Activated T-helper 1 cell treated with anti-CD3 and anti-CD28 coated beads, Interleukin-12 subunit alpha, Interleukin-12 subunit beta, Interleukin-2, Interleukin-4 antibody, amounts not matched to agents 30 ng/mL and 10 ng/mL and 1 ng/mL, durations not matched to agents 14 hours and 24 hours and 36 hours (primary cell): ENCODE results near the gene EIF5. TPM values are rescaled to one million over a fixed set of nuclear protein-coding genes. Genes with fewer than 3 reads are reported as not detected.

ENCODE experiments used
- DNase-seq: peaks from one replicate; pipeline ENCODE4 v3.0.0; 2021; ENCODE audit warnings: low spot score
- H3K27ac Mint-ChIP-seq: one replicate; pipeline ENCODE4 v1.8.0; 2021; ENCODE audit warnings: mild to moderate bottlenecking, mixed read lengths
- H3K27me3 Mint-ChIP-seq: one replicate; pipeline ENCODE4 v1.8.0; 2022; ENCODE audit warnings: mild to moderate bottlenecking, moderate library complexity, mixed read lengths; ENCODE audit not compliant: insufficient read depth
- H3K36me3 Mint-ChIP-seq: one replicate; pipeline ENCODE4 v1.8.0; 2021; ENCODE audit warnings: low read depth, mixed read lengths
- H3K4me1 Mint-ChIP-seq: one replicate; pipeline ENCODE4 v1.8.0; 2021; ENCODE audit warnings: low read depth, mixed read lengths
- H3K4me3 Mint-ChIP-seq: one replicate; pipeline ENCODE4 v1.8.0; 2021; ENCODE audit warnings: mild to moderate bottlenecking, moderate library complexity, mixed read lengths
- H3K9me3 Mint-ChIP-seq: one replicate; pipeline ENCODE4 v1.8.0; 2021; ENCODE audit warnings: mixed read lengths
- intact Hi-C: fragments of 100-400 bp; cut with micrococcal nuclease; formaldehyde crosslinking; loops from one replicate; pipeline ENCODE4 v1.15.1; 2024
- total RNA-seq: library from RNA; stranded (reverse); gene quantifications from 2 replicates; pipeline ENCODE4 v1.2.3, GENCODE V29; 2022

The EIF5 gene
- total RNA-seq, 1 donor from 2014 or later = 292 TPM

DNA sequence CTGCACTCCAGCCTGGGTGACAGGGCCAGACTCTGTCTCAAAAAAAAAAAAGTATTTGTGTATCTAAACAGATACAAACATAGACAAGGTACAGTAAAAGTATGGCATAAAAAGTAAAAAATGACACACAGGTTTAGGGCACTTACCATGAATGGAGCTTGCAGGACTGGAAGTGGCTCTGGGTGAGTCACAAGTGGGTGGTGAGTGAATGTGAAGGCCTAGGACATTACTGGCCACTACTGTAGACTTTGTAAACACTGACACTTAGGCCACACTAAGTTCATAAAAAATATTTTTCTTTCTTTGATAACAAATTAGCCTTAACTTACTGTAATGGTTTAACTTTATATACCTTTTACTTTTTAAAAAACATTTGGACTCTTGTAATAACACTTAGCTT, 38.0 kb upstream of the EIF5 start:
- no peaks in the 10 kb centered on the region for H3K9me3 Mint-ChIP-seq
- no peak for DNase-seq
- H3K27ac Mint-ChIP-seq = no peak overlapping the region
- no peaks in the 10 kb centered on the region for H3K36me3 Mint-ChIP-seq
- no peaks in the 10 kb centered on the region for H3K4me1 Mint-ChIP-seq
- intact Hi-C loops = no loop called here
- no peak overlapping the region for H3K4me3 Mint-ChIP-seq
- H3K27me3 Mint-ChIP-seq = peaks cover 11% of the 10 kb centered on the region

DNA sequence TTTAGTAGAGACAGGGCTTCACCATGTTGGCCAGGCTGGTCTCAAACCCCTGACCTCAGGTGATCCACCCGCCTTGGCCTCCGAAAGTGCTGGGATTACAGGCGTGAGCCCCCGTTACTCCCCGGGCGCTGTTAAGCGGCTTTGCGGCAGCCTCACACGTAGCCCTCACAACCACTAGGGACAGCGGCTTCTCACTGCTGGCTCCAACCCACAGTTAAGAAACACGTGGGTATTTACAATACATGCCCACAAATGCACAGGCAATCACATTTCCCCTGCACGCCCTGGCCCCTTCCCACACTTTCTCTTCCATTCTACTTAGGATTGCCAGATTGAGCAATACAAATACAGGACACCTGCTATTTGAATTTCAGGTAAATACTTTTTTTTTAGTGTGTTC, 37.0 kb upstream of the EIF5 start:
- H3K27ac Mint-ChIP-seq = no peak overlapping the region
- no peaks in the 10 kb centered on the region for H3K4me1 Mint-ChIP-seq
- no peak for DNase-seq
- no peak overlapping the region for H3K4me3 Mint-ChIP-seq
- H3K9me3 Mint-ChIP-seq = no peaks in the 10 kb centered on the region
- intact Hi-C loops = no loop called here
- peaks cover 13% of the 10 kb centered on the region for H3K27me3 Mint-ChIP-seq
- H3K36me3 Mint-ChIP-seq = no peaks in the 10 kb centered on the region

DNA sequence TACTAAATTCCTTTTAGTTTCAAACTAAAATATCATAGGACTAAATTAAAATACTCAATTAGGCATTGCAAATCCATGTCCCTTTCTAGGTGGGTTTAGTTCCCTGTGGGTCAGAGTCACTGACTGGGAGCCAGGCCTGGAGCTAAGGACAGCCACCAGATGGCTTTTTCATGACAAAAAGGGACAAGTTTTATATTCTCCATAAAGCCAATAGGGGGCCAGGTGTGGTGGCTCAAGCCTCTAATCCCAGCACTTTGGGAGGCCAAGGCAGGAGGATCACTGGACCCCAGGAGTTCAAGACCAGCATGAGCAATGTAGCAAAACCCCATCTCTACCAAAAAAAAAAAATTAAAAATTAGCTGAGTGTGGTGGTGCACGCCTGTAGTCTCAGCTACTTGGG, 35.4 kb upstream of the EIF5 start:
- no peaks in the 10 kb centered on the region for H3K4me1 Mint-ChIP-seq
- no peaks in the 10 kb centered on the region for H3K36me3 Mint-ChIP-seq
- peaks cover 9% of the 10 kb centered on the region for H3K27me3 Mint-ChIP-seq
- no peak for DNase-seq
- H3K9me3 Mint-ChIP-seq = no peaks in the 10 kb centered on the region
- no peak overlapping the region for H3K4me3 Mint-ChIP-seq
- intact Hi-C loops = no loop called here
- H3K27ac Mint-ChIP-seq = no peak overlapping the region

DNA sequence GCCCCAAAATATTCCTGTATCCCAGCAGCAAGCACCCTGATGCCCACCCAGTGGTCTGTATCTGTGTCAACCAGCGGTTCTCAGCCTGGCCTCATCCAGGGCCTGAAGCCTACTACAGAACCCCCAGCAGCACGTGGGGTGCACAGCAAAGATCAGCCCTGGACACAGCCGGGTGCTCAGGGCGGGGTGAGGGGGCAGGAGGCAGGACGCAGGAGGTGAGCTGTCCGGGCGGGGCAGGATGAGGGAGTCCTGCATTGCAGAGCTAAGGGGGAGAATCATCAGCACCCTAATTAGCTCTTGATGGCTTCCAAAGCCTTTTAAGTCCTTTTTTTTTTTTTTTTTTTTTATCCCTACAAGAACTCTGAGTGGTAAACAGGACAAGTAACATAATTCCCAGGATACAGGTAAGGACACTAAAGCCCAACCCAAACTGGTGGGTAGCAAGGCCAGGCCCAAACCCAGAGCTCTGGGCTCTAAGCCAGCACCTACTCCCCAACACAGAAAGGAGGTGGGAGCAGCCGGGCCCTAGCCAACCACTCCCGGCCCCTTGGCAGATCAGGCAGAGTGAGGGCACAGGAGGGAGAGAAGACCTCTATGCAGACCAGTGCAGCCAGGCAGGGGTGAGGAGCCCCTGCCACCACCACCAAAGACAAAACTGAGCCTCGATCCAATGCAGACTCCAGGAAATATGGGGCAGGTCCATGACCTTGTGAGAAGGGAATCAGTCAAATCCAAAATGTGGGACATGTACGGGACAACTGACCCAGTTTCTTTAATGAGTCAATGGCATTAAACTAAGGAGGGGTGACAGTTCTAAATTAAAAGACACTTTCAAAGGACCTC, 32.3 kb upstream of the EIF5 start:
- Mint-ChIP-seq H3K27me3 (peaks cover 22% of the 10 kb centered on the region), H3K36me3 (no peaks in the 10 kb centered on the region), H3K27ac (no peak overlapping the region), H3K4me1 (no peaks in the 10 kb centered on the region), H3K9me3 (no peaks in the 10 kb centered on the region), H3K4me3 (no peak overlapping the region)
- no peak for DNase-seq
- intact Hi-C loops = no loop called here

DNA sequence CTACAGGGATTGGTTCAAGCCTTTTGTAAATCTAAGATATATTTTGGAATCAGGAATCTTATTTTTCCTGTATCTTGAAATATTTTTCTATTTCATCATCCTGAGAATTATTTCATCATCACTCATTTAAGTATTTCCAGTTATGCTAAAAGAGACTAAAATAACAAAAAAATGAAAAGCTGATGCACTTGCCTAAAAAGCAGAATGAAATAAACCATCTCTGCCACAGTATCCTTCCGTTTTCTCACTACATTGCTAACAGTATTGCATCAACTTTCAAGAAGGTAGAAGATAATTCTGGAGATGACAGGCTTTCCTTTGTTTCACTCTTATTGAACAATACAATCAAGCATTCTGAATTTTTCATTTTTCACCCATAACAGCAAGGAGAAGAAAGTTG, 31.1 kb upstream of the EIF5 start:
- Mint-ChIP-seq H3K27ac (no peak overlapping the region), H3K4me1 (no peaks in the 10 kb centered on the region), H3K36me3 (no peaks in the 10 kb centered on the region), H3K4me3 (no peak overlapping the region), H3K9me3 (no peaks in the 10 kb centered on the region), H3K27me3 (peaks cover 22% of the 10 kb centered on the region)
- intact Hi-C loops = no loop called here
- DNase-seq = no peak

DNA sequence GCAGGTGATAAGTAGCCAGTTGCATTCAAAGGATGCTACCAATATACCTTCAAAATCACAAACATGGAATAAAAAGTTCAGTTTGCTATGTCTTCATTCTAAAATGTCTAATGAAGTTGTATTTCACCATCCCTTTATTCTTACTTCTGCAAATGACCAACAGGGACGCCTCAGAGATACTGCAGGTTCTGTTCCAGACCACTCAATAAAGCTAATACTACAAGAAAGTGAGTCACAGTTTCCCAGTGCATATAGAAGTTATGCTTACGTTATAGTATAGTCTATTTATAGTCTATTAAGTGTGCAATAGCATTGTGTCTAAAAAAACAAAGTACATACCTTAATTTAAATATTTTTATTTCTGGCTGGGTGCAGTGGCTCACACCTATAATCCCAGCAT, 29.3 kb upstream of the EIF5 start:
- no peaks in the 10 kb centered on the region for H3K4me1 Mint-ChIP-seq
- H3K9me3 Mint-ChIP-seq = no peaks in the 10 kb centered on the region
- no peak overlapping the region for H3K27ac Mint-ChIP-seq
- H3K36me3 Mint-ChIP-seq = no peaks in the 10 kb centered on the region
- intact Hi-C loops = no loop called here
- H3K27me3 Mint-ChIP-seq = peaks cover 20% of the 10 kb centered on the region
- no peak overlapping the region for H3K4me3 Mint-ChIP-seq
- DNase-seq = no peak

DNA sequence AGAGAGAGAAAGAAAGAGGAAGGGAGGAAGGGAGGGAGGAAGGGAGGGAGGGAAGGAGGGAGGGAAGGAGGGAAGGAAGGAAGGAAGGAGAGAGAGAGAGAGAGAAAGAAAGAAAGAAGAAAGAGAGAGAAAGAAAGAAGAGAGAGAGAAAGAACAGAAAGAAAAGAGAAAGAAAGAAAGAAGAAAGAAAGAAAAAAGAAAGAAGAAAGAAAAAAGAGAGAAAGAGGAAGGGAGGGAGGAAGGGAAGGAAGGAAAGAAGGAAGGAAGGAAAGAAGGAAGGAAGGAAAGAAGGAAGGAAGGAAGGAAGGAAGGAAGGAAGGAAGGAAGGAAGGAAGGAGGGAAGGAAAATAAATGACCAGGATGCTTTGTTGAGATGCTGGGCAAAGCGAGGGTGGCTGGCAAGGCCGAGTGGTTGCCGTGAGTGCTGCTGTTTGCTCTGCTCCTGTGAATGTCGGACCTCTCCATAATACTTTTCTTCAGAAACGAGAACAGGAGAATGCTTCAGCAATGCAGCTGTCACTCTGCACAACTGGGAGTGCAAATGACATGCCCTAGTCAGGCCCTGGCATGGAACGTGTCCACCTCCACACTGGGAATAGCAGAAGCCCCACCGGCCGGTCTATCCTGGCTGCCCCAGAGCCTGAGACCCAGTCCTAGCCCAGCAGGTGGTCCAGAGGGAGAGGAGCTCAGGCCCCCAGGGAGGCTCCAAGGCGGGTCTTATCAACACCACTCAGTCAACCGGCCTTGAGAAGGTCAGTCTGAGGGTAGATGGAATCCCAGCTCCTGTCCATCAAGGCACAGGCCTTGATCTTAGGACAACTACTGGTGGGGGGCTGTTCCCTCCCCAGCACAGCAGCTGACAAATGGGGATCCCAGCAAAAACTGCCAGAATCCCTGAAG, 25.1 kb upstream of the EIF5 start:
- no peaks in the 10 kb centered on the region for H3K36me3 Mint-ChIP-seq
- no peaks in the 10 kb centered on the region for H3K4me1 Mint-ChIP-seq
- intact Hi-C loops = no loop called here
- no peak overlapping the region for H3K4me3 Mint-ChIP-seq
- H3K27ac Mint-ChIP-seq = no peak overlapping the region
- DNase-seq = no peak
- peaks cover 12% of the 10 kb centered on the region for H3K27me3 Mint-ChIP-seq
- no peaks in the 10 kb centered on the region for H3K9me3 Mint-ChIP-seq

DNA sequence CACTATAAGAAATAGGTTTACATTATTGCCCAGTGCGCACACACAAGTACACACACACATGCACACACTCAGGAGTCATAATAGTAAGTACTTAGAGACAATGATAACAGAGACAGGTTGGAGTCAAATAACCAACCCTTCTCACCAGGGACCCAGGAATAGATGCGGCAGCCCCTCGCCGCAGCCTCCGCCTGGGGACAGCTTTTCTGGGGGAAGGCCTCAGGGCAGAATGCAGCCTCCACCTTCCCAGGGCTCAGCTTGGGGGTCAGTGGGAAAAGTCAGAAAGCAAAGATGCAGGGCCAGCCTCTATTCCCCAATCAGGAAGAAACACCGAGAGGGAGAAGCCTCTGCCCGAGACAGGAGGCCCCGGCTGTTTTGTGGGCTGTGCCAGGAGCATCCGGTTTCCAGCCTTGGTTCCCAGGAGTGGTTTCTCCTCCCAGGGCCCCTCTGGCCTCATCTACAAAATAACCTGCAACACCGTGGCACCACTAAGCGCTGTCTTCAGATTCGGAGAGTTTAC, 23.4 kb upstream of the EIF5 start:
- peaks cover 1% of the 10 kb centered on the region for H3K27me3 Mint-ChIP-seq
- no peak overlapping the region for H3K4me3 Mint-ChIP-seq
- H3K27ac Mint-ChIP-seq = no peak overlapping the region
- H3K4me1 Mint-ChIP-seq = no peaks in the 10 kb centered on the region
- intact Hi-C loops = no loop called here
- no peaks in the 10 kb centered on the region for H3K9me3 Mint-ChIP-seq
- H3K36me3 Mint-ChIP-seq = no peaks in the 10 kb centered on the region
- no peak for DNase-seq

DNA sequence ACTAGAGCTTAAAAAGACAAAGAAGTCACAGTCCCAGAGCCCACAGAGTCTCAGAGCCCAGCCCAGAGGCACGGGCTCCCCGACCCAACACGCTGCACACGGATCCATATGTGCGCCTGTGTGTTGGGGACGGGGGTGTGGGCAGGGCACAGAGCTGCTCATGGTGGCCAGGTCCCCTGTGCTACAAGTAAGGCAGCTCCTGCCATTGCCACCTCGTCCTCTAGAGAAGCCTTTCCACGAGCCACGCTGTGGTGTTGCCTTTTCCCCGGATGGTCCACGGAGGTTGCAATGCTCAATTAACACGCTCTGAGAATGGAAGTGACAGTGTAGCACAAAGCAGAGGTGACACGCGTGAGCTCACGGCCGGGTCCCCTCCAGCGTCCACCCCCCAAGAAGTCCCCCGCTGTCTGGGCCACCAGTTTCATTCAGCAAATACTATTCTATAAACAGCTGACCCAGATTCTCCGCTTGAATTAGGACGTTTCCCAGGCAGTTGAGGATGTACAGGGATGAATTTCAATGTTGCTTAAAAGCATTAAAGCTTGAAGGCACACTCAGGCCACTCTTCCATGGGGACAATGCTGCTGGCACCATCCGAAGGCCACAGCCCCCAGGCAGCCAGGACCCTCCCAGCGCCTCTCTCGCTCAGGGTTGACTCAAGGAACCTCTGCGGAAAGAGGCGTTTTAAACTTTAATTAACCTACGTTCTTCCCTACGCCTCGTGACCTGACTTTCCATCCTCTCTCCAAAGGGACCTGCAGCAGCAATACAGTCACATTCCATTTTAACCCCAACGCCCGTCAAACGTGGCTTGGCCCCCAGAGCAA, 22.7 kb upstream of the EIF5 start:
- H3K4me1 Mint-ChIP-seq = no peaks in the 10 kb centered on the region
- no peaks in the 10 kb centered on the region for H3K9me3 Mint-ChIP-seq
- H3K36me3 Mint-ChIP-seq = no peaks in the 10 kb centered on the region
- H3K4me3 Mint-ChIP-seq = no peak overlapping the region
- intact Hi-C loops = no loop called here
- H3K27me3 Mint-ChIP-seq = no peaks in the 10 kb centered on the region
- no peak overlapping the region for H3K27ac Mint-ChIP-seq
- no peak for DNase-seq

DNA sequence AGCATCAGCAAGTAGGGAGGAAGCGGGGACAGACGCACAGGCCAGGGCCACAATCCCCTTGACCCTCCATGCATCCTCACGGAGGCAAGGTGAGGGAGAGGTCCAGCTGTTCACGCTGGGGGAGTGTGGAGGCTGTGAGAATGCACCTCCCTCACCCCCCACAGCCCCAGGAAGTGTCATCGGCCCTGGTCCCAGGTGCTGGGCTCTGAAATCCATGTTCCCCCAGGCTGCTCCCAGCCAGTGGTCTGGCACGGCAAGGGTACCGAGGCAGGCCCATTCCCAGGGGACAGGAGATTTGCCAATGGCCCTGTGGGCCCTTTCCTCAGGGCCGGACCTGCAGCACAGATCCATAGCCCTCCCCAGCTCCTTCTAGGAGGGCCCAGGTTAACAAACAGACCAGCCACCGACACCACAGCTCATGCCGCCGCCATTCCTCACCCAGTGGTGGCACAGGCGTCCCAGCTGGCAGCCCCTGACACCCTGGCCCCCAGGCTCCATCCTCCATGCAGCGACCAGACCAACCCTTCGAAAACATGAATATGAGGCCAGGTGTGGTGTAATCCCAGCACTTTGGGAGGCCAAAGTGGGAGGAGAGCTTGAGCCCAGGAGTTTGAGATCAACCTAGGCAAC, 21.9 kb upstream of the EIF5 start:
- Mint-ChIP-seq H3K9me3 (no peaks in the 10 kb centered on the region), H3K4me1 (no peaks in the 10 kb centered on the region), H3K27ac (no peak overlapping the region), H3K4me3 (no peak overlapping the region), H3K27me3 (no peaks in the 10 kb centered on the region), H3K36me3 (no peaks in the 10 kb centered on the region)
- no peak for DNase-seq
- intact Hi-C loops = no loop called here

DNA sequence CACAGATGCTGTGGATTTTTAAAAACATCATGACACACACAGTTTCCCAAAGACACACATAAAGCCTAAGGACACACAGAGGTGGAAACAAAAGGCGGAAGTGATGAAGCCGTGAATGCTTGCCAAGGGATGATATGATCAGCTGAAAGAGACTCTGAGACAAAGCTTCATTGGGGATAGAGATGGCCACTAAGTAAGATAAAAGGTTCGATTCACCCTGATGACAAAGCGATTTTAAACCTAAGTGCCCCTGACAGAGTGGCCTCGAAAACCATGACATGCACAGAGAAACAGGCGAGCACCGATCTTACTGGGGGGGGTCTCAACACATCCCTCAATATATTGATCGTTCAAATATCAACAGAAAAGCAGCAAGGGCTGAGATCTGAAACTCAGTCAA, 20.3 kb upstream of the EIF5 start:
- H3K27me3 Mint-ChIP-seq = peaks cover 3% of the 10 kb centered on the region
- no peaks in the 10 kb centered on the region for H3K36me3 Mint-ChIP-seq
- no peaks in the 10 kb centered on the region for H3K4me1 Mint-ChIP-seq
- no peak overlapping the region for H3K4me3 Mint-ChIP-seq
- intact Hi-C loops = no loop called here
- no peaks in the 10 kb centered on the region for H3K9me3 Mint-ChIP-seq
- DNase-seq = no peak
- H3K27ac Mint-ChIP-seq = no peak overlapping the region

DNA sequence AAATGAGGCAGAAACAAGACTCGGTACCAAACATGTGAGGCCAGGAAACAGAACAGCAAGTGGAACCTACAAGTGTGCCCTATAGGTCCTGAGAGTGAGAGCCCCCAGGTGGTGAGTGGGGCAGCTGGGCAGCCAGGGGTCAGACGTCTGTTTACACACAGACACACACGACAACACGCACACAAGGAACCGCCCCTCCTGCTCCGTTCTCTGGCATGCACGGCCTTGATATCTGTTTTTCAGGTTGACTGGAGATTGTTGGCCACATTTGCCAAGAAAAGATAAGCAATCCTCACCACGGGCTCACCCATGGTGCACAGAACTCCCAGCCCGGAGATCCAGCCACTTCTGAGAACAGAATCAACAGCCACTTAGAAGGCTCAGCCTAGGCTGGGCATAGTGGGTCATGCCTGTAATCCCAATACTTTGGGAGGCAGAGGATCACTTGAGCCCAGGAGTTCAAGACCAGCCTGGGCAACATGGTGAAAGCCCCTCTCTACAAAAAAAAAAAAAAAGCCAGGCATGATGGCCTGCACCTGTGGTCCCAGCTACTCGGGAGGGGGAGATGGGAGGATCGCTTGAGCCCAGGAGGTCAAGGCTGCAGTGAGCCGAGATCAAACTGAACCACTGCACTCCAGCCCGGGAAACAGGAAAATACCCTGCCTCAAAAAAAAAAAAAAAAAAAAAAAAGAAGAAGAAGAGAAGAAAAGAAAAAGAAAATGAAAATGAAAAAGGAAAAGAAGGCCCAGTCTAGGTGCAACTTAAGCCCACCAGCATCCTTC, 19.4 kb upstream of the EIF5 start:
- no peaks in the 10 kb centered on the region for H3K36me3 Mint-ChIP-seq
- no peak overlapping the region for H3K27ac Mint-ChIP-seq
- no peaks in the 10 kb centered on the region for H3K4me1 Mint-ChIP-seq
- intact Hi-C loops = no loop called here
- no peaks in the 10 kb centered on the region for H3K9me3 Mint-ChIP-seq
- H3K4me3 Mint-ChIP-seq = no peak overlapping the region
- DNase-seq = no peak
- H3K27me3 Mint-ChIP-seq = peaks cover 3% of the 10 kb centered on the region
